Neuronal stem cell (in vitro differentiated cells): Measurements from ENCODE around the gene PRR7.
A peak's percentile ranks its signal among the peaks of the same experiment; 100 is the strongest.

ENCODE experiments used
- DNase-seq: peaks from one replicate; pipeline ENCODE4 v3.0.0-alpha.2; 2013; ENCODE audit warnings: low spot score
- H2AFZ ChIP-seq: one replicate; pipeline ENCODE4 v1.6.1; 2013; ENCODE audit warnings: mild to moderate bottlenecking, low read length, inconsistent platforms
- H2AK5ac ChIP-seq: 2 replicates; pipeline ENCODE4 v1.6.1; 2013; ENCODE audit warnings: low read depth, mild to moderate bottlenecking, inconsistent platforms, low read length, moderate library complexity, mixed read lengths
- H2BK120ac ChIP-seq: 2 replicates; pipeline ENCODE4 v1.6.1; 2013; ENCODE audit warnings: low read depth, mild to moderate bottlenecking, inconsistent platforms, low read length, moderate library complexity, mixed read lengths
- H2BK12ac ChIP-seq: one replicate; pipeline ENCODE4 v1.6.1; 2013; ENCODE audit warnings: low read length, inconsistent platforms
- H2BK15ac ChIP-seq: 2 replicates; pipeline ENCODE4 v1.6.1; 2013; ENCODE audit warnings: mild to moderate bottlenecking, low read length, inconsistent platforms, mixed read lengths
- H2BK5ac ChIP-seq: one replicate; pipeline ENCODE4 v1.6.1; 2013; ENCODE audit warnings: inconsistent platforms, mild to moderate bottlenecking, low read length, moderate library complexity
- H3K14ac ChIP-seq: one replicate; pipeline ENCODE4 v1.6.1; 2013; ENCODE audit warnings: low read length, inconsistent platforms
- H3K18ac ChIP-seq: 2 replicates; pipeline ENCODE4 v1.6.1; 2013; ENCODE audit warnings: low read length, inconsistent platforms
- H3K23ac ChIP-seq: 2 replicates; pipeline ENCODE4 v1.6.1; 2013; ENCODE audit warnings: low read depth, mild to moderate bottlenecking, mixed read lengths, low read length, inconsistent platforms; ENCODE audit not compliant: poor library complexity
- H3K27ac ChIP-seq: replicated peaks from 3 replicates; pipeline ENCODE4 v1.5.1; 2013; ENCODE audit warnings: low read length, inconsistent platforms
- H3K27me3 ChIP-seq, 3 experiments: 2 replicates each; pipeline ENCODE4 v1.6.1; 2013; ENCODE audit warnings: low read length in 3 of 3, mild to moderate bottlenecking in 2 of 3, inconsistent platforms in 1 of 3, low read depth in 1 of 3, mixed read lengths in 1 of 3, moderate library complexity in 1 of 3; ENCODE audit not compliant: control insufficient read depth in 3 of 3, insufficient read depth in 3 of 3
- H3K36me3 ChIP-seq, 2 donors: replicated peaks in 1 of 2; 2 replicates each; pipeline ENCODE4 v1.6.1; 2013; ENCODE audit warnings: low read length in 2 of 2; ENCODE audit not compliant: control insufficient read depth in 2 of 2, insufficient read depth in 2 of 2
- H3K4ac ChIP-seq: 2 replicates; pipeline ENCODE4 v1.6.1; 2013; ENCODE audit warnings: inconsistent platforms, mild to moderate bottlenecking, low read length, moderate library complexity
- H3K4me1 ChIP-seq, 2 donors: 1 replicate in 1 of 2; 2 replicates in 1 of 2; pipeline ENCODE4 v1.6.1; 2013; ENCODE audit warnings: low read length in 2 of 2, low read depth in 1 of 2; ENCODE audit not compliant: control insufficient read depth in 2 of 2, insufficient read depth in 1 of 2
- H3K4me2 ChIP-seq: one replicate; pipeline ENCODE4 v1.6.1; 2013; ENCODE audit warnings: mild to moderate bottlenecking, low read length, inconsistent platforms; ENCODE audit not compliant: insufficient read depth, poor library complexity, severe bottlenecking
- H3K4me3 ChIP-seq, 2 donors: 2 replicates each; pipeline ENCODE4 v1.5.1; 2013; ENCODE audit warnings: low read length in 2 of 2, mild to moderate bottlenecking in 2 of 2, inconsistent platforms in 1 of 2, moderate library complexity in 1 of 2
- H3K79me1 ChIP-seq: one replicate; pipeline ENCODE4 v1.6.1; 2013; ENCODE audit warnings: low read depth, mild to moderate bottlenecking, inconsistent platforms, low read length, moderate library complexity
- H3K9ac ChIP-seq: one replicate; pipeline ENCODE4 v1.6.1; 2013; ENCODE audit warnings: mild to moderate bottlenecking, low read depth, low read length, inconsistent platforms; ENCODE audit not compliant: poor library complexity
- H3K9me3 ChIP-seq, 2 donors: replicated peaks in 1 of 2; 2 replicates each; pipeline versions ENCODE3 to v1.6.1; 2013; ENCODE audit warnings: low read length in 2 of 2, mild to moderate bottlenecking in 2 of 2, inconsistent platforms in 1 of 2, low read depth in 1 of 2, mixed read lengths in 1 of 2, moderate library complexity in 1 of 2; ENCODE audit not compliant: control insufficient read depth in 2 of 2, insufficient read depth in 1 of 2
- H4K8ac ChIP-seq: one replicate; pipeline ENCODE4 v1.6.1; 2013; ENCODE audit warnings: low read depth, mild to moderate bottlenecking, inconsistent platforms, low read length, moderate library complexity
- H4K91ac ChIP-seq: one replicate; pipeline ENCODE4 v1.6.1; 2013; ENCODE audit warnings: low read length, low read depth, mild to moderate bottlenecking, inconsistent platforms; ENCODE audit not compliant: poor library complexity
- WGBS, 2 donors: extraction: QIAGEN DNeasy Blood & Tissue Kit; methylation state at CpG; one replicate each; pipeline ENCODE4 v1.1.7; 2013; ENCODE audit warnings: missing lambda C conversion rate in 2 of 2, mixed read lengths in 1 of 2; ENCODE audit not compliant: insufficient read length in 2 of 2, insufficient replicate concordance in 1 of 2; ENCODE audit errors: extremely low coverage in 2 of 2; 5-methylcytosine and 5-hydroxymethylcytosine counted together

The PRR7 gene

DNA sequence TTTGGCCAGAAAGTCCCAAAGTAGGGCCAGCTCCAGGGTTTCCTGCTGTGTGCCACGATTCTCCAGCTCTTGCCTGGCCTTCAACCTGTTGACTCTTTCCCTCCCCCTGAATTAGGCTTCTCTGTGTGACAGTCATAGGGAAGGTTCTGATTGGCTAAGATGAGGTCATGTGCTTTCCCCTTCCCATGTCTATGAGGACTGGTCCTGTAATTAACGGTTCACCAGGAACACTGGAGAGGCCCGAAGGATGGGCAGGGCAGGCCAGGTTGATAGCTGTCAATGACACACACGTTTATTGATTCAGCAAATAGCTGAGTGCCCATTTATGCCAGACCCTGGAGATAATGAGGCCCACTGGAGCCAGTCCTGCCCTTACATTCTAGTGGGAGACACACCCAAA, 9.0 kb upstream of the PRR7 start:
- Histone ChIP-seq H3K27me3 (no peaks in the 10 kb centered on the region), H3K14ac (no peak overlapping the region), H3K4ac (no peak overlapping the region), H3K4me1 (peaks cover 0 to 2% of the 10 kb centered on the region in 2 donors), H2BK12ac (no peak overlapping the region), H4K91ac (no peak overlapping the region), H3K27ac (no peak overlapping the region), H3K9me3 (no peaks in the 10 kb centered on the region), H2AFZ (no peak overlapping the region), H2BK5ac (no peak overlapping the region), H2BK15ac (no peak overlapping the region), H2AK5ac (no peak overlapping the region), H3K9ac (no peak overlapping the region), H3K18ac (no peak overlapping the region), H3K36me3 (peaks cover 40 to 87% of the 10 kb centered on the region in 2 donors), H3K4me3 (no peak overlapping the region), H3K4me2 (no peak overlapping the region), H4K8ac (no peak overlapping the region), H2BK120ac (no peak overlapping the region), H3K79me1 (peaks cover 4% of the 10 kb centered on the region), H3K23ac (no peak overlapping the region)
- no peak for DNase-seq
- WGBS, 2 donors, result no CpG with 5 or more reads among the region's 4 CpGs

DNA sequence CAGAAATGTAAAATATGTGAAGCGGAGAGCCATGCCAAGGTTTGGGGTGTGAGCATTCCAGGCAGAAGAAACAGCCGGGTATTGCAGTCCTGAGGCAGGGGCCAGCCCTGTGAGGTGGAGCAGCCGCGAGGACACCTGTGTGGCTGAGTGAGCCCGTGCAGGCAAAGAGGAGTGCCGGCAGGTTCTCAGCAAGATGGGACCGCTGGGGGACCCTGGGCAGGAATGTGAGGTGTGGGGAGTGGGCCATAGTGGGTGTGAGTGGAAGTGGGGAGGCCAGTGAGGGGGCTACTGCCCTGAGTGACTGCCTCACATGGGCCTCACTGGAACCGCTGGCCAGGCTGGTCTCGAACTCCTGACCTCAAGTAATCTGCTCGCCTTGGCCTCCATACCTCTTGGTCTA, 8.1 kb upstream of the PRR7 start:
- Histone ChIP-seq H2BK120ac (no peak overlapping the region), H4K91ac (no peak overlapping the region), H3K27me3 (no peaks in the 10 kb centered on the region), H2BK5ac (no peak overlapping the region), H3K9ac (peak overlapping the region; percentile 21), H3K4me1 (peaks cover 0 to 2% of the 10 kb centered on the region in 2 donors), H4K8ac (no peak overlapping the region), H3K79me1 (peaks cover 4% of the 10 kb centered on the region), H2BK15ac (no peak overlapping the region), H3K4me2 (no peak overlapping the region), H3K23ac (peak overlapping the region; percentile 55), H3K36me3 (peaks cover 34 to 85% of the 10 kb centered on the region in 2 donors), H3K14ac (peak overlapping the region; percentile 21), H2AK5ac (no peak overlapping the region), H3K27ac (no peak overlapping the region), H3K4ac (no peak overlapping the region), H3K4me3 (no peak overlapping the region), H2BK12ac (peak overlapping the region; percentile 22), H3K9me3 (no peaks in the 10 kb centered on the region), H2AFZ (no peak overlapping the region), H3K18ac (no peak overlapping the region)
- no peak for DNase-seq
- WGBS, 2 donors, result no CpG with 5 or more reads among the region's 10 CpGs

DNA sequence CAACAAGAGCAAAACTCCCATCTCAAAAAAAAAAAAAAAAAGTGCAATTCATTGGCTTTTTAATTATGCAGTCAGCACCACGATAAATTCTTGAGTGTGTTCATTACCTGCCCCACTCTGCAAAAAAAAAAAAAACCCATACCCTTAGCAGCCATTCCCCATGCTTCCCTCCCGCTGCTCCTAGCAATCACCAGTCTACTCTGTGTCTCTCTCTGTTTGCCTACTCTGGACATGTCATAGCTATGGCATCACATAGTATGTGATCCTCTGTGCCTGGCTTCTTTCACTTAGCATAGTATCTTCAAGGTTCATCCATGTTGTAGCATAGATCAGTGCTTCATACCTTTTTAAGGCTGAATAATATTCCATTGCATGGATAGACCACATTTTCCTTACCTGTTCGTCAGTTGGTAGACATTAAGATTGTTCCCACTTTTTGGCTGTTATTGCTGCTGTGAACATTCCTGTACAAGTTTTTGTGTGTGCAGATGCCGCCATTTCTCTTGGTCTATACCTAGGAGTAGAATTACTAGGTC, 7.0 kb upstream of the PRR7 start:
- DNase-seq, result no peak
- H3K27me3 ChIP-seq, result no peaks in the 10 kb centered on the region
- no peak overlapping the region for H3K9ac ChIP-seq
- H2BK5ac ChIP-seq, result no peak overlapping the region
- H3K79me1 ChIP-seq, result peaks cover 4% of the 10 kb centered on the region
- H3K4me1 ChIP-seq, result peaks cover 0 to 6% of the 10 kb centered on the region in 2 donors
- H3K23ac ChIP-seq, result no peak overlapping the region
- no peak overlapping the region for H2BK120ac ChIP-seq
- WGBS, 2 donors, result no CpG with 5 or more reads among the region's 4 CpGs
- no peak overlapping the region for H3K14ac ChIP-seq
- no peak overlapping the region for H4K8ac ChIP-seq
- no peak overlapping the region for H2AFZ ChIP-seq
- peaks cover 24 to 78% of the 10 kb centered on the region in 2 donors for H3K36me3 ChIP-seq
- no peaks in the 10 kb centered on the region for H3K9me3 ChIP-seq
- no peak overlapping the region for H2BK15ac ChIP-seq
- no peak overlapping the region for H3K4me2 ChIP-seq
- no peak overlapping the region for H2AK5ac ChIP-seq
- H3K4ac ChIP-seq, result no peak overlapping the region
- no peak overlapping the region for H2BK12ac ChIP-seq
- H3K18ac ChIP-seq, result no peak overlapping the region
- no peak overlapping the region for H3K27ac ChIP-seq
- no peak overlapping the region for H4K91ac ChIP-seq
- H3K4me3 ChIP-seq, result no peak overlapping the region

DNA sequence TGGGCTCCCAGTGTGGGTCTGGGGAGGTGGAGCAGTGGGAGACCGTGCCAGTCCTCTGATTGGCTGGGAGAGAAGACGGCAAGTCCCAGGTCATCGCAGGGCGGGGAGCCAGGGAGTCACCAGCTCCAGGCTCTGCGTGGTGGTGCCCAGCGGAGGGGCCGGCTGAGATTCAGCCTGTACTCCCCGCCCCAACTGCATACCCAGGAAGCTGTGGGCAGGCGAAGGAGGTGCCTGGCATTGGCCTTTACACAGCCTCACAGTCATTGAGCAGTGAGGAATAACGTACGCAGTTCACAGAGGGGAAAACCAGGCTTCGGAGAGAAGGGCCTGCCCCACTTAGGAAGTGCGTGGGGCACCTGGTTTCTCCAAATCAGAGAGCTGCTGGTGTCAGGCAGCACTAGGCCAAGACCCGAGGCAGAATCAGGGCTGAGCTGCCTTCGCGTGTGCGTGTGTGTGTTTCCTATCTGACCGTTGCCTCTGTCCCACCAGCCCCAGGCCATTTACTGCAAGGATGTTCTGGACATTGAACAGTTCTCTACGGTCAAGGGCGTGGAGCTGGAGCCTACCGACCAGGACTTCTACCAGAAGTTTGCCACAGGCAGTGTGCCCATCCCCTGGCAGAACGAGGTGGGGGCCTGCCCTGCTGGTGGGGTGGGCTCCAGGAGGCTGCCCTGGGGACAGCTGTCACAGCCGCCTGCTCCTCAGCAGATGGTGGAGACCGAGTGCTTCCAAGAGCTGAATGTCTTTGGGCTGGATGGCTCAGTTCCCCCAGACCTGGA, 6.2 kb upstream of the PRR7 start:
- Histone ChIP-seq H3K27me3 (no peaks in the 10 kb centered on the region), H2BK15ac (no peak overlapping the region), H3K4me3 (no peak overlapping the region), H4K8ac (peak overlapping the region; percentile 10), H3K18ac (no peak overlapping the region), H3K4me1 (peaks cover 1 to 7% of the 10 kb centered on the region in 2 donors), H3K23ac (no peak overlapping the region), H3K79me1 (peaks cover 4% of the 10 kb centered on the region), H3K9me3 (no peaks in the 10 kb centered on the region), H3K9ac (no peak overlapping the region), H2BK120ac (peak overlapping the region; percentile 27), H3K36me3 (peaks cover 19 to 70% of the 10 kb centered on the region in 2 donors), H2AFZ (no peak overlapping the region), H2BK5ac (no peak overlapping the region), H3K4me2 (no peak overlapping the region), H2AK5ac (no peak overlapping the region), H3K27ac (no peak overlapping the region), H2BK12ac (no peak overlapping the region), H4K91ac (no peak overlapping the region), H3K14ac (peak overlapping the region; percentile 38), H3K4ac (no peak overlapping the region)
- no CpG with 5 or more reads among the region's 24 CpGs for WGBS, 2 donors
- DNase-seq, result no peak
